Transverse colon (tissue), 4 donors: ENCODE measurements around the gene IARS2. TPM values are rescaled to one million over a fixed set of nuclear protein-coding genes. Genes with fewer than 3 reads are reported as not detected.

Source experiments
- DNase-seq: peaks from one replicate; pipeline ENCODE4 v3.0.0-alpha.2; 2019
- H3K27ac ChIP-seq, 4 donors: fragments of 200-600 bp; sonication (generic); 2 replicates each; pipeline ENCODE4 v1.5.1; 2016 to 2018; ENCODE audit warnings: inconsistent platforms in 4 of 4
- H3K27me3 ChIP-seq: fragments of 200-600 bp; sonication (generic); 2 replicates; pipeline ENCODE4 v1.5.1; 2017; ENCODE audit warnings: inconsistent platforms
- H3K36me3 ChIP-seq, 4 donors: fragments of 200-600 bp; sonication (generic); 2 replicates each; pipeline ENCODE4 v1.5.1; 2017 to 2019; ENCODE audit warnings: inconsistent platforms in 4 of 4
- H3K4me1 ChIP-seq, 4 donors: fragments of 200-600 bp; sonication (generic); 2 replicates each; pipeline ENCODE4 v1.5.1; 2017 to 2020; ENCODE audit warnings: inconsistent platforms in 4 of 4
- H3K4me3 ChIP-seq, 4 donors: fragments of 200-600 bp; sonication (generic); 1 replicate in 1 of 4; 2 replicates in 3 of 4; pipeline versions ENCODE4 v1.5.1 to v1.6.1; 2017 to 2019; ENCODE audit warnings: inconsistent platforms in 4 of 4
- H3K9me3 ChIP-seq, 2 donors: fragments of 200-600 bp; sonication (generic); 2 replicates each; pipeline ENCODE4 v1.5.1; 2017 to 2019; ENCODE audit warnings: inconsistent platforms in 2 of 2
- EP300 ChIP-seq: sonication (generic); formaldehyde crosslinking; IDR thresholded peaks from one replicate; pipeline ENCODE4 v1.6.1; 2017; ENCODE audit warnings: antibody characterized with exemption, low read depth
- POLR2A ChIP-seq: fragments of 450-650 bp; IDR thresholded peaks from one replicate; pipeline ENCODE4 v1.6.1; 2016; ENCODE audit warnings: antibody characterized with exemption, mild to moderate bottlenecking, moderate library complexity
- POLR2AphosphoS5 ChIP-seq, 3 donors: sonication (generic); formaldehyde crosslinking; IDR thresholded peaks; one replicate each; pipeline ENCODE4 v1.6.1; 2016; ENCODE audit warnings: antibody characterized with exemption in 3 of 3
- WGBS, 2 donors: methylation state at CpG; one replicate each; pipeline ENCODE4 v1.1.5; 2018; ENCODE audit warnings: low coverage in 1 of 2; 5-methylcytosine and 5-hydroxymethylcytosine counted together
- in situ Hi-C, 4 donors: fragments of 200-750 bp; cut with MboI; loops; one replicate each; pipeline versions ENCODE4 v1.15.0 to v1.15.1; 2017; ENCODE audit warnings: low sequenced_read_pairs in 3 of 4, low pct_ligation_motif_present in 1 of 4, low pct_unique_long_range_greater_than_20kb in 1 of 4
- intact Hi-C: fragments of 100-400 bp; cut with DNase I; formaldehyde crosslinking; loops from one replicate; pipeline ENCODE4 v1.15.1; 2023; ENCODE audit warnings: low total_unique reads
- total RNA-seq, 4 donors: library from RNA; depleted of rRNA; stranded (reverse); fragments of >200 nt; gene quantifications; one replicate each; pipeline ENCODE4 v1.1.0, GENCODE V29; 2016
- TF ChIP-seq, protein P1 (sequence below), 5 experiments: fragments of 200-600 bp in 3 of 5; fragments of 450-650 bp in 2 of 5; sonication (generic) in 3 of 5; IDR thresholded peaks; 1 replicate in 2 of 5; 2 replicates in 3 of 5; pipeline ENCODE4 v1.5.1; 2016 to 2017; ENCODE audit warnings: antibody characterized with exemption in 5 of 5, inconsistent platforms in 3 of 5, mild to moderate bottlenecking in 2 of 5, moderate library complexity in 1 of 5

Gene IARS2
- total RNA-seq, 4 donors from 2014 or later, result 46.2 to 87.0 (median 70.8) TPM

DNA sequence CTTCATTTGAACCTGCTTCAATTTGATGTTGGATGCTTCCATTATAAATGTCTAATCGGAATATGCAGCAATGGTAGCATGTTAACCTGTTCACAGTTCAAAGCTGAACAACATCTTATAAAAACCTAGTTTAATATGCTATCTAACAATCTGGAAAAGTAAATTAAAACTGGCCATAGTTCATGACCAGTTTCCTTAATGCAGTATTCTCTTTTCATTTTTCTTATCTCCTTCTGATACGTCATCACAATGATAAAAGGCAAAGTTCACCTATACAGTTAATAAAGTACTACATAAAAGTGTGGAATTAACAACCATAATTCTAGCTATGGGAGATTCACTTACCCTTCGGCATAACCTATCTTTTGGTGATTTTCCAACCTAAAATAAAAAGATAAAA is 65.1 kb downstream of the IARS2 start:
- H3K27me3 ChIP-seq, result no peaks in the 10 kb centered on the region
- H3K9me3 ChIP-seq, result no peaks in the 10 kb centered on the region
- no peak for DNase-seq
- peaks cover 0 to 35% (median 8%) of the 10 kb centered on the region in 4 donors for H3K36me3 ChIP-seq
- WGBS, 2 donors, result 66 to 93% methylated on average over 3 of the region's 3 CpGs
- no peak for TF ChIP-seq POLR2A
- no peak for TF ChIP-seq EP300
- TF ChIP-seq, protein P1, sequence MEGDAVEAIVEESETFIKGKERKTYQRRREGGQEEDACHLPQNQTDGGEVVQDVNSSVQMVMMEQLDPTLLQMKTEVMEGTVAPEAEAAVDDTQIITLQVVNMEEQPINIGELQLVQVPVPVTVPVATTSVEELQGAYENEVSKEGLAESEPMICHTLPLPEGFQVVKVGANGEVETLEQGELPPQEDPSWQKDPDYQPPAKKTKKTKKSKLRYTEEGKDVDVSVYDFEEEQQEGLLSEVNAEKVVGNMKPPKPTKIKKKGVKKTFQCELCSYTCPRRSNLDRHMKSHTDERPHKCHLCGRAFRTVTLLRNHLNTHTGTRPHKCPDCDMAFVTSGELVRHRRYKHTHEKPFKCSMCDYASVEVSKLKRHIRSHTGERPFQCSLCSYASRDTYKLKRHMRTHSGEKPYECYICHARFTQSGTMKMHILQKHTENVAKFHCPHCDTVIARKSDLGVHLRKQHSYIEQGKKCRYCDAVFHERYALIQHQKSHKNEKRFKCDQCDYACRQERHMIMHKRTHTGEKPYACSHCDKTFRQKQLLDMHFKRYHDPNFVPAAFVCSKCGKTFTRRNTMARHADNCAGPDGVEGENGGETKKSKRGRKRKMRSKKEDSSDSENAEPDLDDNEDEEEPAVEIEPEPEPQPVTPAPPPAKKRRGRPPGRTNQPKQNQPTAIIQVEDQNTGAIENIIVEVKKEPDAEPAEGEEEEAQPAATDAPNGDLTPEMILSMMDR (IDR thresholded peaks at IDR 0.05), result no peak
- TF ChIP-seq POLR2AphosphoS5 (IDR thresholded peaks at IDR 0.05), result no peak
- peak overlapping the region in 2 of 4 donors; percentile 44 to 45 for H3K27ac ChIP-seq
- in situ Hi-C loops, result no loop called here
- no peak overlapping the region for H3K4me3 ChIP-seq
- intact Hi-C loops, result no loop called here
- H3K4me1 ChIP-seq, result peaks cover 0 to 13% (median 5%) of the 10 kb centered on the region in 4 donors

DNA sequence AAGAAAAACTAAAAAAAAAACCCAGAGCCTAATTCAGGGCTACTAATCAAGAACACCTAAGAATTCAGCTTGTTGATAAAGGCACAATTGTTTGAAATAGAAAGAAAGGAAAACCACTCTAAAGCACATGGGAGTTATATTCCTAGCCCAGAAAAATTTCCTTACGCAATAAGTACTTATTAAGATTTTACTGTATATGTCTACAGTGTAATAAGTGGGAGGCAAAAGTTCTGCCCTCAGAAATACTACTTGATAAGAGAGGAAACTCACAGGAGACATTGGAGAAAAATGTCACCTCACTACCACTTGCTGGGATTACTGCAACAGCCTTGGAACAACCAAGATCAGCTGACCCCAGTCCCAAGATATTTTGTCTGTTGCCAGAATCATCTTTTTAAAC is 66.1 kb downstream of the IARS2 start:
- Histone ChIP-seq H3K9me3 (no peaks in the 10 kb centered on the region), H3K27ac (peak overlapping the region in 1 of 4 donors; percentile 29), H3K4me1 (peaks cover 0 to 15% (median 7%) of the 10 kb centered on the region in 4 donors), H3K27me3 (no peaks in the 10 kb centered on the region), H3K4me3 (no peak overlapping the region), H3K36me3 (peaks cover 0 to 31% (median 8%) of the 10 kb centered on the region in 4 donors)
- no peak for DNase-seq
- intact Hi-C loops, result no loop called here
- WGBS, 2 donors, result 95 to 100% methylated on average over 1 of the region's 1 CpG
- TF ChIP-seq, protein P1 (IDR thresholded peaks at IDR 0.05), result no peak
- TF ChIP-seq POLR2AphosphoS5 (IDR thresholded peaks at IDR 0.05), result no peak
- TF ChIP-seq POLR2A, result no peak
- TF ChIP-seq EP300, result no peak
- in situ Hi-C loops, result no loop called here

GRCh38 chr1:220164116-220164515 is 70.2 kb downstream of the IARS2 start:
- Histone ChIP-seq H3K36me3 (peaks cover 0 to 30% (median 14%) of the 10 kb centered on the region in 4 donors), H3K9me3 (no peaks in the 10 kb centered on the region), H3K4me1 (peaks cover 0 to 6% (median 2%) of the 10 kb centered on the region in 4 donors), H3K4me3 (no peak overlapping the region), H3K27ac (no peak overlapping the region), H3K27me3 (no peaks in the 10 kb centered on the region)
- in situ Hi-C loops (no loop called here), intact Hi-C loops (no loop called here)
- 96 to 100% methylated on average over 1 of the region's 1 CpG for WGBS, 2 donors
- TF ChIP-seq POLR2AphosphoS5 (IDR thresholded peaks at IDR 0.05) (no peak), EP300 (no peak), POLR2A (no peak)
- TF ChIP-seq, protein P1 (IDR thresholded peaks at IDR 0.05), result no peak
- no peak for DNase-seq

- H3K9me3 ChIP-seq, result no peaks in the 10 kb centered on the region
- TF ChIP-seq, protein P1 (IDR thresholded peaks at IDR 0.05), result no peak
- 39% methylated on average over 2 of the region's 2 CpGs for WGBS, 2 donors
- in situ Hi-C loops, result no loop called here
- no peaks in the 10 kb centered on the region for H3K27me3 ChIP-seq
- peaks cover 0 to 34% (median 15%) of the 10 kb centered on the region in 4 donors for H3K36me3 ChIP-seq
- DNase-seq, result no peak
- H3K4me1 ChIP-seq, result peaks cover 0 to 6% (median under 1%) of the 10 kb centered on the region in 4 donors
- intact Hi-C loops, result no loop called here
- no peak overlapping the region for H3K27ac ChIP-seq
- no peak overlapping the region for H3K4me3 ChIP-seq
These were observed 70.6 kb downstream of the IARS2 start for GRCh38 chr1:220164517-220164916.
